SH-SY5Y (cell line): ENCODE results near the gene USP17L26.
"Not testable (repeated sequence)": the region's sequence is repeated elsewhere in the genome, so short reads cannot be mapped to it uniquely, and the experiment has no call there.

Source experiments
- GATA2 ChIP-seq: IDR thresholded peaks from 2 replicates; pipeline ENCODE4 v1.6.1; 2011; ENCODE audit warnings: mild to moderate bottlenecking, low read depth, low read length
- GATA3 ChIP-seq: IDR thresholded peaks from 2 replicates; pipeline ENCODE4 v1.6.1; 2011; ENCODE audit warnings: low read depth, mild to moderate bottlenecking, low read length, moderate library complexity

GRCh38 chr4:9353338-9353737 is 18.9 kb downstream of the USP17L26 start, which contains the start of gene USP17L29:
- TF ChIP-seq GATA2, GATA3: not testable (repeated sequence)
